ENCODE measurements around the gene ATP6V0E1. TPM values are rescaled to one million over a fixed set of nuclear protein-coding genes. Genes with fewer than 3 reads are reported as not detected.

ATP6V0E1 gene
- total RNA-seq, 2 donors from 2014 or later = 41.2 to 68.7 TPM

GRCh38 chr5:173003360-173003759 lies 19.8 kb downstream of the ATP6V0E1 start:
- no peaks in the 10 kb centered on the region for H3K9me3 ChIP-seq
- TF ChIP-seq CTCF (IDR thresholded peaks at IDR 0.05) (no peak), POLR2A (IDR thresholded peaks at IDR 0.05) (no peak)
- ATAC-seq (no peak), DNase-seq (no peak)
- peaks cover 29% of the 10 kb centered on the region for H3K4me1 ChIP-seq
- H3K36me3 ChIP-seq (replicated peaks in 1 of 2; ENCODE audit: insufficient read depth in 1 of 2, low read depth in 2 of 2) = no peaks in the 10 kb centered on the region
- intact Hi-C loops (cut with DNase I) = no loop called here
- 71 to 86% methylated on average over 3 of the region's 3 CpGs for WGBS, 2 donors
- H3K4me3 ChIP-seq = no peak overlapping the region
- no peaks in the 10 kb centered on the region for H3K27me3 ChIP-seq
- H3K27ac ChIP-seq = no peak overlapping the region

GRCh38 chr5:173004013-173004412 lies 20.4 kb downstream of the ATP6V0E1 start:
- DNase-seq = peak in 1 of 4 donors; percentile 2
- TF ChIP-seq CTCF (IDR thresholded peaks at IDR 0.05) (no peak), POLR2A (IDR thresholded peaks at IDR 0.05) (no peak)
- Histone ChIP-seq H3K27ac (no peak overlapping the region), H3K4me3 (no peak overlapping the region), H3K27me3 (no peaks in the 10 kb centered on the region), H3K9me3 (no peaks in the 10 kb centered on the region), H3K36me3 (replicated peaks in 1 of 2; ENCODE audit: insufficient read depth in 1 of 2, low read depth in 2 of 2) (no peaks in the 10 kb centered on the region), H3K4me1 (peaks cover 24% of the 10 kb centered on the region)
- no peak for ATAC-seq
- intact Hi-C loops (cut with DNase I) = no loop called here
- WGBS, 2 donors = 59 to 69% methylated on average over 2 of the region's 2 CpGs

GRCh38 chr5:173004447-173004846 lies 20.9 kb downstream of the ATP6V0E1 start:
- WGBS, 2 donors = 75 to 80% methylated on average over 5 of the region's 5 CpGs
- H3K36me3 ChIP-seq (replicated peaks in 1 of 2; ENCODE audit: insufficient read depth in 1 of 2, low read depth in 2 of 2) = no peaks in the 10 kb centered on the region
- intact Hi-C loops (cut with DNase I) = no loop called here
- peaks cover 19% of the 10 kb centered on the region for H3K4me1 ChIP-seq
- H3K27ac ChIP-seq = no peak overlapping the region
- TF ChIP-seq POLR2A (IDR thresholded peaks at IDR 0.05) (no peak), CTCF (IDR thresholded peaks at IDR 0.05) (no peak)
- DNase-seq (no peak), ATAC-seq (no peak)
- no peaks in the 10 kb centered on the region for H3K27me3 ChIP-seq
- no peaks in the 10 kb centered on the region for H3K9me3 ChIP-seq
- no peak overlapping the region for H3K4me3 ChIP-seq

- 74 to 78% methylated on average over 6 of the region's 6 CpGs for WGBS, 2 donors
- no peak overlapping the region for H3K4me3 ChIP-seq
- no peaks in the 10 kb centered on the region for H3K27me3 ChIP-seq
- DNase-seq = no peak
- H3K4me1 ChIP-seq = peaks cover 36% of the 10 kb centered on the region
- no peak overlapping the region for H3K27ac ChIP-seq
- no peak for TF ChIP-seq CTCF (IDR thresholded peaks at IDR 0.05)
- no peak for TF ChIP-seq POLR2A (IDR thresholded peaks at IDR 0.05)
- H3K36me3 ChIP-seq (replicated peaks in 1 of 2; ENCODE audit: insufficient read depth in 1 of 2, low read depth in 2 of 2) = no peaks in the 10 kb centered on the region
- H3K9me3 ChIP-seq = no peaks in the 10 kb centered on the region
- intact Hi-C loops (cut with DNase I) = no loop called here
- ATAC-seq = no peak
These were observed 26.4 kb downstream of the ATP6V0E1 start for GRCh38 chr5:173010021-173010420.

All from body of pancreas (tissue), 4 donors.